ENCODE results near the gene RNF149. TPM values are rescaled to one million over a fixed set of nuclear protein-coding genes. Genes with fewer than 3 reads are reported as not detected.
"Not testable (repeated sequence)": the region's sequence is repeated elsewhere in the genome, so short reads cannot be mapped to it uniquely, and the experiment has no call there.

Gene RNF149
- total RNA-seq, 6 donors from 2014 or later = 104 to 202 (median 158) TPM

- Histone ChIP-seq H3K27me3 (no peaks in the 10 kb centered on the region), H3K27ac (peak overlapping the region; percentile 69 to 80 (median 74)), H3K9me3 (no peaks in the 10 kb centered on the region), H3K4me1 (peaks cover 12 to 31% (median 18%) of the 10 kb centered on the region in 4 donors), H3K36me3 (no peaks in the 10 kb centered on the region), H3K4me3 (no peak overlapping the region)
- DNase-seq (peak in 1 of 2 donors; percentile 68), ATAC-seq (ENCODE audit: low FRiP score in 2 of 2) (peak; percentile 91)
- 9 to 14% methylated on average over 3 of the region's 3 CpGs for WGBS, 2 donors
- TF ChIP-seq EP300 (IDR thresholded peaks at IDR 0.05) (peak in 2 of 4 donors; percentile 57 to 63), CTCF (IDR thresholded peaks at IDR 0.05) (no peak), POLR2A (IDR thresholded peaks at IDR 0.05) (peak in 1 of 4 donors; percentile 20), POLR2AphosphoS5 (IDR thresholded peaks at IDR 0.05) (peak; percentile 75 to 86)
Measured at GRCh38 chr2:101328474-101329007, 20.0 kb upstream of the RNF149 start.

- 35 to 53% methylated on average over 5 of the region's 5 CpGs for WGBS, 2 donors
- ATAC-seq (ENCODE audit: low FRiP score in 2 of 2) = peak; percentile 8 to 10
- no peak for TF ChIP-seq CTCF (IDR thresholded peaks at IDR 0.05)
- peak in 1 of 2 donors; percentile 47 for TF ChIP-seq POLR2AphosphoS5 (IDR thresholded peaks at IDR 0.05)
- peak in 1 of 2 donors; percentile 57 for DNase-seq
- Histone ChIP-seq H3K36me3 (no peaks in the 10 kb centered on the region), H3K27ac (peak overlapping the region; percentile 69 to 80 (median 74)), H3K9me3 (no peaks in the 10 kb centered on the region), H3K4me1 (peaks cover 12 to 31% (median 18%) of the 10 kb centered on the region in 4 donors), H3K27me3 (no peaks in the 10 kb centered on the region), H3K4me3 (no peak overlapping the region)
Measured at GRCh38 chr2:101327863-101328394, 19.4 kb upstream of the RNF149 start.

- no peak overlapping the region for H3K27ac ChIP-seq
- no peaks in the 10 kb centered on the region for H3K9me3 ChIP-seq
- H3K36me3 ChIP-seq = no peaks in the 10 kb centered on the region
- 87 to 91% methylated on average over 1 of the region's 1 CpG for WGBS, 2 donors
- ATAC-seq (ENCODE audit: low FRiP score in 2 of 2) = no peak
- no peak overlapping the region for H3K4me3 ChIP-seq
- no peaks in the 10 kb centered on the region for H3K27me3 ChIP-seq
- H3K4me1 ChIP-seq = peaks cover 8 to 26% (median 15%) of the 10 kb centered on the region in 4 donors
- no peak for DNase-seq
- TF ChIP-seq POLR2A (IDR thresholded peaks at IDR 0.05) (no peak), EP300 (IDR thresholded peaks at IDR 0.05) (no peak), CTCF (IDR thresholded peaks at IDR 0.05) (no peak), POLR2AphosphoS5 (IDR thresholded peaks at IDR 0.05) (no peak)
Measured at GRCh38 chr2:101325425-101325824, 16.9 kb upstream of the RNF149 start.

GRCh38 chr2:101316568-101316967 is 8.1 kb upstream of the RNF149 start:
- not testable (repeated sequence) for H3K4me1 ChIP-seq; H3K9me3 ChIP-seq; ATAC-seq (ENCODE audit: low FRiP score in 2 of 2); H3K4me3 ChIP-seq; DNase-seq; H3K27me3 ChIP-seq; H3K27ac ChIP-seq; H3K36me3 ChIP-seq
- WGBS, 2 donors = 88 to 95% methylated on average over 6 of the region's 6 CpGs

GRCh38 chr2:101311696-101312017 is 3.2 kb upstream of the RNF149 start:
- DNase-seq = peak in 1 of 2 donors; percentile 63
- ATAC-seq (ENCODE audit: low FRiP score in 2 of 2) = no peak
- Histone ChIP-seq H3K4me3 (no peak overlapping the region), H3K27me3 (no peaks in the 10 kb centered on the region), H3K9me3 (no peaks in the 10 kb centered on the region), H3K36me3 (no peaks in the 10 kb centered on the region), H3K4me1 (peaks cover 0 to 14% (median 7%) of the 10 kb centered on the region in 4 donors), H3K27ac (peak overlapping the region in 2 of 4 donors; percentile 94 to 95)
- TF ChIP-seq POLR2AphosphoS5 (IDR thresholded peaks at IDR 0.05) (no peak), EP300 (IDR thresholded peaks at IDR 0.05) (no peak), POLR2A (IDR thresholded peaks at IDR 0.05) (no peak), CTCF (IDR thresholded peaks at IDR 0.05) (no peak)
- WGBS, 2 donors = 42 to 60% methylated on average over 3 of the region's 3 CpGs
